Adrenal gland (tissue), 12 donors: ENCODE data around the gene KRT71. TPM values are rescaled to one million over a fixed set of nuclear protein-coding genes. Genes with fewer than 3 reads are reported as not detected.

Source experiments
- DNase-seq, 7 donors: peaks; one replicate each; pipeline ENCODE4 v3.0.0-alpha.2; 2019 to 2020
- H3K27ac ChIP-seq, 5 donors: fragments of 200-600 bp; sonication (generic) in 4 of 5; 1 replicate in 3 of 5; 2 replicates in 2 of 5; pipeline versions ENCODE4 v1.5.1 to v1.8.0; 2016 to 2020; ENCODE audit warnings: mild to moderate bottlenecking in 1 of 5
- H3K27me3 ChIP-seq: fragments of 200-600 bp; 2 replicates; pipeline ENCODE4 v1.8.0; 2021
- H3K36me3 ChIP-seq, 2 donors: fragments of 200-600 bp; replicated peaks in 1 of 2; 1 replicate in 1 of 2; 2 replicates in 1 of 2; pipeline versions ENCODE4 v1.5.1 to v1.8.0; 2018 to 2022
- H3K4me1 ChIP-seq, 2 donors: fragments of 200-600 bp; replicated peaks in 1 of 2; 1 replicate in 1 of 2; 2 replicates in 1 of 2; pipeline versions ENCODE4 v1.5.1 to v1.8.0; 2018 to 2021
- H3K4me3 ChIP-seq, 4 donors: fragments of 200-600 bp; sonication (generic) in 3 of 4; one replicate each; pipeline ENCODE4 v1.5.1; 2016 to 2018
- H3K9me3 ChIP-seq, 3 donors: fragments of 200-600 bp; sonication (generic) in 1 of 3; replicated peaks in 1 of 3; 1 replicate in 2 of 3; 2 replicates in 1 of 3; pipeline versions ENCODE4 v1.5.1 to v1.8.0; 2016 to 2021
- CTCF ChIP-seq, 6 experiments: fragments of 450-650 bp in 4 of 6; fragments of 200-600 bp in 2 of 6; sonication (generic) in 1 of 6; IDR thresholded peaks; 1 replicate in 5 of 6; 2 replicates in 1 of 6; pipeline versions ENCODE4 v1.5.1 to v1.8.0; 2016 to 2021; ENCODE audit warnings: antibody characterized with exemption in 6 of 6, mild to moderate bottlenecking in 2 of 6, moderate library complexity in 1 of 6
- POLR2A ChIP-seq, 2 donors: fragments of 450-650 bp; IDR thresholded peaks; one replicate each; pipeline ENCODE4 v1.6.1; 2017; ENCODE audit warnings: antibody characterized with exemption in 2 of 2, mild to moderate bottlenecking in 2 of 2, moderate library complexity in 1 of 2
- WGBS, 4 donors: extraction: QIAGEN DNeasy Blood & Tissue Kit in 2 of 4; methylation state at CpG; one replicate each; pipeline versions ENCODE4 v1.1.5 to v1.1.7; 2013 to 2017; 5-methylcytosine and 5-hydroxymethylcytosine counted together
- intact Hi-C, 2 donors: fragments of 100-400 bp; cut with DNase I; formaldehyde crosslinking; loops; one replicate each; pipeline versions ENCODE4 v1.14.1 to v1.15.0; 2022 to 2023
- polyA plus RNA-seq, 3 donors: library from polyadenylated mRNA; stranded (reverse); fragments of 200-250 nt in 2 of 3; fragments of 350-450 nt in 1 of 3; fragmentation: Illumina TruSeq in 1 of 3; extraction: RNeasy Lipid Tissue Mini Kit (QIAGEN cat#74804) in 1 of 3; gene quantifications; one replicate each; pipeline ENCODE4 v1.2.3, GENCODE V29; 2013 to 2014
- total RNA-seq, 9 donors: library from RNA; depleted of rRNA in 4 of 9; stranded (reverse); fragments of >200 nt in 4 of 9; fragments of 120-200 nt in 1 of 9; fragmentation: NEBNext Ultra II Directional in 1 of 9; extraction: Animal tissue kit (Norgen Biotek cat#: 25700) in 1 of 9; gene quantifications; one replicate each; pipeline versions ENCODE4 v1.1.0 to v1.2.4, GENCODE V29; 2013 to 2023
- donor health status: healthy with polysubstance abuse.
- donor health status: Bipolar disorder and iron deficiency.
- donor health status: DM: yes; HTN: yes; CAD: no.
- donor health status: DM: no; HTN: no; CAD: no.
- donor health status: DM: no; HTN: no; CAD: no.
- donor health status: DM: yes; HTN: yes; CAD: no.

KRT71 gene
- total and polyA plus RNA-seq, 12 donors = not detected

- DNase-seq = peak in 4 of 7 donors; percentile 3 to 27 (median 8)
- H3K27me3 ChIP-seq = no peaks in the 10 kb centered on the region
- H3K27ac ChIP-seq = no peak overlapping the region
- no peak overlapping the region for H3K4me3 ChIP-seq
- no peaks in the 10 kb centered on the region for H3K4me1 ChIP-seq
- TF ChIP-seq POLR2A (IDR thresholded peaks at IDR 0.05) (no peak), CTCF (IDR thresholded peaks at IDR 0.05) (no peak)
- intact Hi-C loops = no loop called here
- H3K36me3 ChIP-seq = no peaks in the 10 kb centered on the region
- 71 to 80% (median 78%) methylated on average over 7 to 13 of the region's 13 CpGs for WGBS, 4 donors
- no peaks in the 10 kb centered on the region for H3K9me3 ChIP-seq
Measured at GRCh38 chr12:52525661-52526499, 27.1 kb downstream of the KRT71 start.

GRCh38 chr12:52524898-52525591 lies 27.9 kb downstream of the KRT71 start:
- WGBS, 4 donors = 79 to 88% (median 88%) methylated on average over 5 of the region's 5 CpGs
- H3K36me3 ChIP-seq = no peaks in the 10 kb centered on the region
- no peak overlapping the region for H3K4me3 ChIP-seq
- intact Hi-C loops = no loop called here
- no peak for TF ChIP-seq CTCF (IDR thresholded peaks at IDR 0.05)
- TF ChIP-seq POLR2A (IDR thresholded peaks at IDR 0.05) = no peak
- DNase-seq = peak in 2 of 7 donors; percentile 1 to 5
- H3K9me3 ChIP-seq = no peaks in the 10 kb centered on the region
- H3K27me3 ChIP-seq = no peaks in the 10 kb centered on the region
- no peaks in the 10 kb centered on the region for H3K4me1 ChIP-seq
- no peak overlapping the region for H3K27ac ChIP-seq

GRCh38 chr12:52524241-52524897 lies 28.6 kb downstream of the KRT71 start:
- Histone ChIP-seq H3K27ac (no peak overlapping the region), H3K27me3 (no peaks in the 10 kb centered on the region), H3K9me3 (no peaks in the 10 kb centered on the region), H3K4me3 (no peak overlapping the region), H3K36me3 (no peaks in the 10 kb centered on the region), H3K4me1 (no peaks in the 10 kb centered on the region)
- intact Hi-C loops = no loop called here
- 62 to 79% (median 71%) methylated on average over 3 to 6 of the region's 6 CpGs for WGBS, 4 donors
- peak in 3 of 7 donors; percentile 6 to 18 (median 7) for DNase-seq
- TF ChIP-seq CTCF (IDR thresholded peaks at IDR 0.05) (no peak), POLR2A (IDR thresholded peaks at IDR 0.05) (no peak)

GRCh38 chr12:52523824-52524223 lies 29.1 kb downstream of the KRT71 start:
- no peak for TF ChIP-seq CTCF (IDR thresholded peaks at IDR 0.05)
- no peak for TF ChIP-seq POLR2A (IDR thresholded peaks at IDR 0.05)
- no peak overlapping the region for H3K4me3 ChIP-seq
- intact Hi-C loops = no loop called here
- H3K27me3 ChIP-seq = no peaks in the 10 kb centered on the region
- no peaks in the 10 kb centered on the region for H3K4me1 ChIP-seq
- no peak overlapping the region for H3K27ac ChIP-seq
- H3K36me3 ChIP-seq = no peaks in the 10 kb centered on the region
- DNase-seq = peak in 1 of 7 donors; percentile 8
- WGBS, 4 donors = 92 to 94% (median 93%) methylated on average over 2 to 4 of the region's 4 CpGs
- H3K9me3 ChIP-seq = no peaks in the 10 kb centered on the region
